Activated CD8-positive, alpha-beta T cell treated with anti-CD3 and anti-CD28 coated beads for 36 hours (primary cell): ENCODE measurements around the gene EPO. TPM values are rescaled to one million over a fixed set of nuclear protein-coding genes. Genes with fewer than 3 reads are reported as not detected.

Experiments
- ATAC-seq: fragments of 200-7000 bp; cut with Tn5 transposase; one replicate; pipeline ENCODE4 v1.10.0; 2021; ENCODE audit warnings: mild to moderate bottlenecking, moderate library complexity
- CTCF ChIA-PET: fragments of 350-600 bp; sonication (Branson Sonifier 250); formaldehyde crosslinking; loops from one replicate; lab custom pipeline; 2021; ENCODE audit warnings: antibody characterized with exemption; lab: Charles Lee
- POLR2A ChIA-PET: fragments of 350-600 bp; sonication (Branson Sonifier 250); formaldehyde crosslinking; loops from one replicate; lab custom pipeline; 2021; ENCODE audit warnings: antibody characterized with exemption; lab: Charles Lee
- DNase-seq: peaks from one replicate; pipeline ENCODE4 v3.0.0-alpha.2; 2020
- H3K27ac Mint-ChIP-seq: one replicate; pipeline ENCODE4 v1.8.0; 2021; ENCODE audit warnings: mild to moderate bottlenecking, mixed read lengths
- H3K27me3 Mint-ChIP-seq: one replicate; pipeline ENCODE4 v1.8.0; 2021; ENCODE audit warnings: mixed read lengths
- H3K36me3 Mint-ChIP-seq: one replicate; pipeline ENCODE4 v1.8.0; 2021; ENCODE audit warnings: low read depth, mixed read lengths
- H3K4me1 Mint-ChIP-seq: one replicate; pipeline ENCODE4 v1.8.0; 2021; ENCODE audit warnings: low read depth, mixed read lengths
- H3K4me3 Mint-ChIP-seq: one replicate; pipeline ENCODE4 v1.8.0; 2021; ENCODE audit warnings: mild to moderate bottlenecking, moderate library complexity, mixed read lengths
- H3K9me3 Mint-ChIP-seq: one replicate; pipeline ENCODE4 v1.8.0; 2021; ENCODE audit warnings: mixed read lengths
- CTCF ChIP-seq: fragments of 200-600 bp; IDR thresholded peaks from one replicate; pipeline ENCODE4 v1.8.0; 2022; ENCODE audit warnings: antibody characterized with exemption, mild to moderate bottlenecking
- intact Hi-C: fragments of 100-400 bp; cut with micrococcal nuclease; formaldehyde crosslinking; loops from one replicate; pipeline ENCODE4 v1.10.0; 2022
- total RNA-seq, 2 experiments: library from RNA; stranded (reverse); gene quantifications; one replicate each; pipeline ENCODE4 v1.2.3, GENCODE V29; 2021

The EPO gene
- total RNA-seq, 2 experiments from 2014 or later: not detected

- no peak for TF ChIP-seq CTCF
- Mint-ChIP-seq H3K4me1 (peaks cover 32% of the 10 kb centered on the region), H3K4me3 (no peak overlapping the region), H3K27ac (peak overlapping the region; percentile 42), H3K36me3 (peaks cover 34% of the 10 kb centered on the region), H3K9me3 (no peaks in the 10 kb centered on the region), H3K27me3 (no peaks in the 10 kb centered on the region)
- ChIA-PET POLR2A (interaction anchor here (0.8 to 7.7 kb wide), 6 partner anchors 10 to 54 kb away, joined by 3 to 94 read pairs (median 3); partner anchors contain the start of gene GIGYF1), CTCF (interaction anchor here (0.7 to 10.9 kb wide), 5 partner anchors 10 to 198 kb away, joined by 3 to 105 read pairs (median 4); partner anchors contain the start of gene MOSPD3)
- intact Hi-C loops: no loop called here
- ATAC-seq (no peak), DNase-seq (peak; percentile 18)
Measured at GRCh38 chr7:100680576-100681271, 39.5 kb upstream of the EPO start.

GRCh38 chr7:100681491-100682227 lies 38.6 kb upstream of the EPO start:
- H3K4me3 Mint-ChIP-seq: no peak overlapping the region

GRCh38 chr7:100682228-100682741 lies 38.0 kb upstream of the EPO start:
- Mint-ChIP-seq H3K4me1 (peaks cover 25% of the 10 kb centered on the region), H3K36me3 (peaks cover 25% of the 10 kb centered on the region), H3K27ac (no peak overlapping the region), H3K9me3 (no peaks in the 10 kb centered on the region), H3K27me3 (no peaks in the 10 kb centered on the region), H3K4me3 (no peak overlapping the region)
- CTCF ChIA-PET: interaction anchor here (0.8 to 10.9 kb wide), 4 partner anchors 9 to 213 kb away, joined by 3 to 105 read pairs (median 4); partner anchors contain the start of gene POP7
- ATAC-seq (peak; percentile 24), DNase-seq (peak; percentile 24)
- POLR2A ChIA-PET: interaction anchor here (0.8 to 2.7 kb wide), 6 partner anchors 10 to 70 kb away, joined by 3 to 22 read pairs (median 4); partner anchors contain the start of genes MOSPD3 and POP7
- no peak for TF ChIP-seq CTCF
- intact Hi-C loops: no loop called here

More at GRCh38 chr7:100681491-100682227, 38.6 kb upstream of the EPO start:
- intact Hi-C loops: no loop called here
- Mint-ChIP-seq H3K27me3 (no peaks in the 10 kb centered on the region), H3K27ac (peak overlapping the region; percentile 38), H3K4me1 (peaks cover 29% of the 10 kb centered on the region), H3K36me3 (peaks cover 30% of the 10 kb centered on the region), H3K9me3 (no peaks in the 10 kb centered on the region)
- ChIA-PET CTCF (interaction anchor here (1.6 to 10.9 kb wide), 3 partner anchors 9 to 98 kb away, joined by 3 to 105 read pairs (median 9); no protein-coding TSS in a partner anchor), POLR2A (interaction anchor here (0.8 to 7.7 kb wide), 5 partner anchors 10 to 69 kb away, joined by 3 to 94 read pairs (median 5); partner anchors contain the start of genes GIGYF1 and MOSPD3)
- TF ChIP-seq CTCF: no peak
- no peak for DNase-seq
- ATAC-seq: no peak

GRCh38 chr7:100682991-100683658 lies 37.1 kb upstream of the EPO start:
- Mint-ChIP-seq H3K4me1 (peaks cover 28% of the 10 kb centered on the region), H3K36me3 (peaks cover 20% of the 10 kb centered on the region), H3K27me3 (no peaks in the 10 kb centered on the region), H3K9me3 (no peaks in the 10 kb centered on the region), H3K27ac (no peak overlapping the region), H3K4me3 (no peak overlapping the region)
- intact Hi-C loops: no loop called here
- DNase-seq: no peak
- ATAC-seq: no peak
- POLR2A ChIA-PET: interaction anchor here (1.1 to 2.7 kb wide), 5 partner anchors 9 to 71 kb away, joined by 3 to 22 read pairs (median 5); partner anchors contain the start of genes MOSPD3 and POP7
- no peak for TF ChIP-seq CTCF
- CTCF ChIA-PET: interaction anchor here (0.8 to 10.9 kb wide), 4 partner anchors 8 to 213 kb away, joined by 3 to 105 read pairs (median 4); partner anchors contain the start of gene POP7
